ENCODE results near the gene ATP1A1.

Gene ATP1A1

DNA sequence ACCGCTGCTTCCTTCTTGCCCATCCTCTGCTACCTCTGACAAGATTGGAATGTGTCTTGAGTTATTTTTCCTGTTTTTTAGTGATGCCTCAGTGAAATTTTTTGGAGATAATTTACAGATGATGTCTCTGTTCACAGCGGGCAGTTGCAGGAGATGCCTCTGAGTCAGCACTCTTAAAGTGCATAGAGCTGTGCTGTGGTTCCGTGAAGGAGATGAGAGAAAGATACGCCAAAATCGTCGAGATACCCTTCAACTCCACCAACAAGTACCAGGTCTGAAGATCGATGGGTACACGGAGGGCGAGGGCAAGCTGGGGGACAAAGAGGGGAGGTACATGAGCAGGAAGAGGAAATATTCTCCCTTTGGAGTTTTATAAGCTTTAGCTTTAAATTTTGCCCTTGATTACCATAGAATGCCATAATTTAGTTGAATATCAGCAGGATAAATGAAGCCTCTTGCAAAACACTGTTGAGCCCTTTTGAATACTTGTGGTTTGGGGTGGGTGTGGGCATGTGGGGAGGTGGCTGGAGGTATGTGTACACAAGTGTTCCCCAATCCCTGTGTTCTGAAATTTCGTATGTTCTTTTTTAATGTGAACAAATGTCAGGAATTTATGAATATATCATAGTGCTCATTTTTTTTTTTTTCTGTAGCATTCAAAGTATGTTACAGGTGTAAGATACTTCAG is 19.8 kb downstream of the ATP1A1 start:
- DNase-seq = no peak

DNA sequence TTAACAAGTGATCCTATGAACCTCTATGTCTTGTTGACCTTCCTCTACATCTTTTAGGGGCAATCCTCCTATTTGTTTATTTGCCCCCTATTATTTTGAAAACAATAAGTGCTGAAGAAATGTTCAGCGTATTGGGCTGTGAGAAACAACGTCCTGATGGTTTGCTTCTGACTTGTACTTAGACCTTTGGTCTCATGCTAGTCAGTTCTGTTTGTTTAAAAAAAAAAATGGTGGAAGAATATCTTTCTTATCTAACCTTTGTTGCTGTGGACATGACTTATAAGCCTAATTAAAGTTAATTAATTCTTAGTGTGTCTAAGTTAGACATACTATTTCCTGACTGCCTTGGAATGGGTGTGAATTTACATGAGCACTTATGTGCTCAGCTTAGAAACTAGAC is 20.7 kb downstream of the ATP1A1 start:
- no peak for DNase-seq

DNA sequence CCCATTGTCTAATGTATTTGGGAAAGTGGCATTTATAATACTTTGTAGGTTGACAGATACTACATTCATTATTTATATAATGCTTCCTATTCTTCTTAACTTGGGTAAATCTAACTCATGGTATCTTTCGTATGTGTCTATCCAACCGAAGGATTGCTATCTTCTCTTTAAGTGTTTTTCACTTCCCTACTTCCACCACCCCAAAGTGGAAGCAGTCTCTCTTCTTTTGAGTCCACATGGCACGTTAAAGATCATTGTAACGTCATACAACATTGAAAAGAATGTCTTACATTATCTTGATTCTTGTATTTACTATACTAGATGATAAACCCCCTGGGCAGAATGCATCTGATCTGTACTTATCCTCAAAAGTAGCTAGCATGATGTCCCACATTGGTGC is 21.2 kb downstream of the ATP1A1 start:
- DNase-seq = no peak

DNA sequence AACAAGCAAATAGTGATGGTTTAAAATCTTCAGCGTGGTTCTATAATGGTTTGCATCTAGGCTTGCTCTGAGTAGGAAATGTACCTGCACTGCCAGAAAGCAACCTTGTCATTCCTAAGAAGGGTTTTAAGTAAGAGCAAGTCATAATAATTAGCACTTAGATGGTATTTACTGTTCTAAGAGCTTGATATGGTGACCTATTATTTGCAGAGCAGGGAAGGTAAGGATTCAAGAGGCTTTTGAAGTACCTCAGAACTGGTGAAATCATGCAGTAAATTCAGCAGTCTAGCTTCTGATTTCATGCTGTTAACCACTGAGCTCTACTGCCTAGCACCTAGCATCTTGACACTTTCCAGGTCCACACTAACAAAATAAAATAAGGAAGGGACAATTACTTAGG is 23.7 kb downstream of the ATP1A1 start:
- DNase-seq = no peak

DNA sequence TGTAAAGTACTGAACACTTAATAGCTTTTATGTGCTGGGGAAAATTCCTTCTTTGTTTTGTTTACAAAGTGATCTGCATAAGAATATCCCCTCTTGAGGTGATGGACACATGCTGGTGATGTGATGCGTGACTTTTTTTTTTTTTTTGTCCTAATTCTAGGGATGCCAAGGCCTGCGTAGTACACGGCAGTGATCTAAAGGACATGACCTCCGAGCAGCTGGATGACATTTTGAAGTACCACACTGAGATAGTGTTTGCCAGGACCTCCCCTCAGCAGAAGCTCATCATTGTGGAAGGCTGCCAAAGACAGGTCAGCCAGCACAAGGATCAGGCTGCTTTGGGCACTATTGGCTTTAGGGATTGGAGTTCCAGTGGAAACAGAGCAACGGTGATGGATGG is 24.7 kb downstream of the ATP1A1 start:
- DNase-seq = no peak

DNA sequence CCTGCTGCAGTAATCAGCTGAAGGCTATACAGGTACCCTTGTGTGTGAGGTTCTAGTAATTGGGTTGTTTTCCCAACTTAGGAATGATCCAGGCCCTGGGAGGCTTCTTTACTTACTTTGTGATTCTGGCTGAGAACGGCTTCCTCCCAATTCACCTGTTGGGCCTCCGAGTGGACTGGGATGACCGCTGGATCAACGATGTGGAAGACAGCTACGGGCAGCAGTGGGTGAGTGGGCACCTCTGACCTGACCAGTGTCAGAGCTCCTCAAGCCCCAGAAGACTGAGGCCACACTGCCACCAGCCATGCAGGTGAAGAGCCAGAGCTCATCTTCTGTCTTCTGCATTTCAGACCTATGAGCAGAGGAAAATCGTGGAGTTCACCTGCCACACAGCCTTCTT is 27.7 kb downstream of the ATP1A1 start:
- no peak for DNase-seq

DNA sequence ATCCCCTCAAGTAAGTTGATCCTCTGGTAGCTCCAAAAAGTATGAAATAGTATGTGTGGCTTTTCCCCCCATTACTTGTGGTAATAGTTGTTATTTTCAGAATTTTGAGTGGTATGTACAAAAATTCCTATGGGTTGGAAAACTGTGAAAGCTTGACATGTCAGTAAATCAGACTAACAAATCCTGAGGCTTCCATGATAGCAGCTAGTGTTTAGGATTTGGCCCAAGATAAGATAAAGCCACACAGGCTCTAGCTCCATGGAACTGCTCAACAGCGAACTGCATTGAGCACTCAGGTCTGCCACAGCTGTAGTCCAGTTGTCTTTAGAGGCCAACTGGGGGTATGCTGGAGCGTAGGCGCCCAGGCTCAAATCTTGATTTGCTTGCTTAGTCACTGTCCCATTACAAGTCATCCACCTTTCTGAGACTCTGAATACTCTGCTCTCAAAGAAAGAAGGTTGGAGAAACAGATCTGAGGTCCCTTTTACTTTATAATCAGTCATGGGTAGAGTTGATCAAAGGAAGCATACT is 28.7 kb downstream of the ATP1A1 start:
- DNase-seq = no peak

DNA sequence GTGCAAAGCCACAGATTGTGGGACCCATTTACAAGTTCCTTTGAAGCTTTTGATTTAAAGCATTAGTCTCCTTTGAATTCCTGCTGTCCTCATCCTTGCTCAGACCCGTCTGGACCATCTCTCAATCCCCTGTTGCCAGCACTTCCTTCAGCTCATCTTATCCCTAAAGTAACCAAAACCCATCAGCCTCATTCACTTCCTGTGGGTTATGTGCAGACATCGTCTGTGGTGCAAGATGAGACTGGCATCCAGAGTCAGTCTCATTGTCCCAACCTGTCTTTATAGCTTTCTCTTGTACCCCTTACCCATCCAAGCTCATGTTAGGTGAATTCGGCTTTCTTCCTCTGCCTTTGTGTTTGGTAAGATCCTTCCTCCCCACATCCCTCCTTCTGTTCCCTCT is 29.3 kb downstream of the ATP1A1 start:
- no peak for DNase-seq

DNA sequence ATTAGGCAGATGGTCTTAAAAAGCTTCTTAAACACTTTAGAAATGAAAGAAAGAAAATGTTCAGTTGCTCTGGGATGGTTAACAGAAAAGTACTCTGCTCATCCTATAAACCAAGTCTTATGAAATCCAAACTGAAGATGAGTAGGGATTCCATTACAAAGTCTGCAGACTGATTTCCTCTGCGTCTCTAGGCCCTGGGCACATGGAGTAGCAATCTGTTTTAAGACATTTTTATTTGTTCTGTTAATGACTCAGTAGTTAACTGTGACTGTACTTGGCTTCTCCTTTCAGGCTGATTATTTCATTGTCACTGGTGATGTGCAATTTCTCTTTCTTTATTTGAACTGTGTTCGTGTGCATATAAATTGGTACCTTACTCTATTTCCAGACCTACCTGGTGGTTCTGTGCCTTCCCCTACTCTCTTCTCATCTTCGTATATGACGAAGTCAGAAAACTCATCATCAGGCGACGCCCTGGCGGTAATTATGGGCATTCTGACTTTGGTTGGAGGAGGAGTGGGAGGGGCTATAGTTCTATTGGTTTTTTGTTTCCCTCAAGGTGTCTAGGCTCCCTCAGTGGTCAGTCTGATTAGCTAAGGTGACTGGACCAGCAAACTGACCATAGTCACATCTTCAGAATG is 30.6 kb downstream of the ATP1A1 start:
- no peak for DNase-seq

DNA sequence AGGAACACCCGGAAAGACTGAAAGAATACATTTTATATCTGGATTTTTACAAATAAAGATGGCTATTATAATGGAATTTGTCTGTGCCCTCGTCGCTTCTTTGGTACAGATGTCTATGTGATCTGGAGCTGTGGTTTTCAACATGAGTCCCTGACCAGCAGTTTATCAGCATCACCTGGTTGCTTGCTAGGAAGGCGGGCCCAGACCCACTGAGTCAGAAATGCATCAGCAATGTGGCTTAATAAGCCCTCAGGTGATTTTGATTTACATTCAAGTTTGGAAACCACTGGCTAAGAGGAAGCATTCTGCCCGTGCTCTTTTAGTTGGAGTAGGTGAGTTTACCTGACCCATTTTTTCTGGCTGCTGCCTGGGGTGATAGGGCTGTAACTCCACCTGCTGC is 31.7 kb downstream of the ATP1A1 start:
- DNase-seq = no peak

DNA sequence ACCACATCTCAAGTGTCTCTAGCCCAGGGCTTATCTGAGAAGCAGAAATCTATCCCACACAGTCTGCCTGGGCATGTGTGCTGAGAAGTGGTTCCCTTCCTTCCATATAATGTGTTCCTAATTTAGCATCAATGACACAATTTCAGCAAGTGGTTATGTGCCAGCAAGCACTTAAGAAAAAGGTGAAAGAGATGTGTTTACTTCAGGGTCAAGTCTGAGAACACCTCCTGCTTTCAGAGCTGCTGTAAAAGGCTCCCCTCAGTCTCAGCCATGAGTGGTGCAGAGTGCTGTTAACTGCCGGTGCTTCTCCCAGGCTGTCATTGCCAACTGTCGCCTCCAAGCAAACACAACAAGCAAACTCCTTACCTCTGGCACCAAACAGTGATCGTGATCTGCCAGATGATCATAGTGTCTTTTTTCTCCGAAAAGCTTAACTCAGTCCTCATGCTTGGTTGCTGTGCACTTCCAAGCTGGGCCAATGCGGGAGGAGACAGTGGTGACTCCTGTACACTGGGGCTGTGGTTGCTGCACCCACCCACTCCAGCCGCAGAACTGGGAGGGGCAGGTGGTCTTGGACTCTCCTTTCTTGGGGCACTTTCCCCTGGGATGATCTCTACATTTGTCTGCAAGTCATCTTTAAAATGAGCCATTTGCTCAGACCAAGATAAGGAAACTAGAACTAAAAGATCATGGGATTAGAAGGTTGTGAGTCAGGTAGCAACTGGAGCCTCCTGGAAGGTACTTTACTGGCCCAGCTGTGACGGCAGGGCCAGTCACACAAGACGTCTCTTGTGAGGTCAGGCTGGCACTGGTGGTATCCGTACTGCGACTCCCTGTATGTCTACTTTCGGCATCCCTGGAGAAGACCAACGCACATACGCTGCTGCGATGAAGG is 32.4 kb downstream of the ATP1A1 start:
- DNase-seq = no peak

DNA sequence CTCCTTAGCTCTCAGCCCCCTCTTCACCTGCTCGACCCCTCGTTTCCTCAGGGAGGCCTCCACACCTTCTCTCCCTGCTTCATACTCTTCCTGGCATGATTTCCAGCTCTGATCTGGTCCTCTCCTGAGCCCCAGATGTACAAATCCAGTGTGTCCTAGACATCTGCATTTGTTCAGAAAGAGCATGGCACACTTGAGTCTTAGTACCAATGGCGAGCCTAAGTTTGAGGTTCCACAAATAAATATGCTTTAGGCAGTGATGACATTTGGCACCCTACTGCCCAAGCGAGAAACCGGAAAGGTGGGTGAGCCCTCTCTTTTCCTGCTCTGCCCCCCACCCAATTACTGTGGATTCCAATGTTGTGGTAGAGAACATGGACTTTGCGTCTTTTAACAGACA is 34.0 kb downstream of the ATP1A1 start:
- DNase-seq = no peak

DNA sequence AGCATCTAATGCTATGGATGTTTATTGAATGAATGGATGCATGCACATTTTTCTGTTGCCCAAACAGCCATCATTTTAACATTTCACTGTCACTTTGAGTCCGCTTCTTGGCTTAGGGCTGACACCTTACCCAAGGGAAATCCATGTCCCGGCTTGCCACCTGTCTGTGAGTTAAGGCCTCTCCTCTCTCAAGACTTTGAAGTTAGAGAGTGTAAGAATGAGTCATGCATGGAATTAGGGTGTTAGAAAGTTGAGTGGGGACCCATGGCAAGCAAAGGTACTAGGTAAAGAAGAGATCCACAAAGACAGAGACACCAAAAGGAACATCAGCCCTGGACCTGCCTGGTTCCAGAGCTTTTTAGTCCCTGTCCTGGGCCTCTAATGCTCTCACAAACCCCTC is 35.1 kb downstream of the ATP1A1 start:
- no peak for DNase-seq

DNA sequence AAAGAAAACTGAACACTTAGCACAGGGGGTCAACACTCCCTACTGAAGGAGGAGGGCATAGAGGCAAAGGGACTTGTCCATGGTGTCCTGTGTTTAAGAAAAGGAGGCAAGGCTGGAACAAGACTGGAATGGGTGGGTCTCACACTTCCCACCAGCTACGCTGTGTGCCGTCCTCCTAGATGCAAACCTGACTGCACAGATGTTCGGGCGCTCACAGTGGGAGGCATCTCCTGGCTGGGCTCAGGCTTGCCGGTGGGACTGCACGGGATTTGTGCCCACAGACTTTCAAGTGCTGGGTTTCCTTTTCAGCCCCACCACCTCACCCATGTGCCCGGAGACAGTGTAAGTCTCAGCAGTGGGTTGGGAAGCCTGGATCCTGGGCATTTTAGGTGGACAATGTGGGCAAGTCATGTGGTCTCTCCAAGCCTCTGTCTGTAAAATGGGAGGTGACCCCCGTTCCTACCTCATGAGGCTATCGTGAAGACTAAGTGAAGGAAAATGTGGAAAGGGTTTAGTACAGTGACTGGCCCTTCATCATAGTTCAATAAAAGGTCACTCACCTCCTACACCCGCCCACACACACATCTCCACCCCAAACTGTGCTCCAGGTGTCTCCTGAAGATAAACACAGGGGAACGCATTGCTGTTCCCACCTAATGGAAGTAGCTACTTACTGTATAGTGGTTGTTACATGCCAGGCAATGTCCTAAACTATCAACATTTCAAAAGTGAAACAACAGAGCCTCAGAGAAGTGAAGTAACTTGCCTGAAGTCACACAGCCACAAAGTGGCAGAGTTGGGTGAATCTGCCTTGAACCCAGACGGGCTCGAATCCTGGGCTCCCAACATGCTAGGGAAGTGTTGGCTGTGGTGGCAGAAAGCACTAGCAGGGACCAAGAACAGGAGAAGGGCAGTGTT is 36.0 kb downstream of the ATP1A1 start:
- no peak for DNase-seq

DNA sequence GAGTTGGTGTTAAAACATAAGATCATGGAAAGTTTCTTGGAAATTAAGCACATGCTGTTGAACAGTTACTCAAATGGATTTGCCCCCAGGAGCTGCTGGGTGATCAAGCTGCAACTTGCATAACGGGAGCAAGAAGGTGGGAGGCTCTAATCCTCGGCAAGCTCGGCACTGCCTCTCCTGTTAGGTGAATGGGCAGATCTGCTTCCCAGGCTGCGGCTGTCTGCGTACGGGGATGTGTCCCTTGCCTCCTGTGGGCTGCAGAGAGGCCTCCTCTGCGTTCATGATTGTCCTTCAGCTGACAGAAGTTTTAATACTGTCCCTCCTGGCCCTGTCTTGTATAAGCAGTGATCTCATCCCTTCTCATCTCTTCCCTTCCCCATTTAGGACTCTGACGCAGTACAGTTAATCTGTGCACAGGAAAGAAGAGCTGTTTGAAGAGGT is 36.7 kb downstream of the ATP1A1 start:
- no peak for DNase-seq

DNA sequence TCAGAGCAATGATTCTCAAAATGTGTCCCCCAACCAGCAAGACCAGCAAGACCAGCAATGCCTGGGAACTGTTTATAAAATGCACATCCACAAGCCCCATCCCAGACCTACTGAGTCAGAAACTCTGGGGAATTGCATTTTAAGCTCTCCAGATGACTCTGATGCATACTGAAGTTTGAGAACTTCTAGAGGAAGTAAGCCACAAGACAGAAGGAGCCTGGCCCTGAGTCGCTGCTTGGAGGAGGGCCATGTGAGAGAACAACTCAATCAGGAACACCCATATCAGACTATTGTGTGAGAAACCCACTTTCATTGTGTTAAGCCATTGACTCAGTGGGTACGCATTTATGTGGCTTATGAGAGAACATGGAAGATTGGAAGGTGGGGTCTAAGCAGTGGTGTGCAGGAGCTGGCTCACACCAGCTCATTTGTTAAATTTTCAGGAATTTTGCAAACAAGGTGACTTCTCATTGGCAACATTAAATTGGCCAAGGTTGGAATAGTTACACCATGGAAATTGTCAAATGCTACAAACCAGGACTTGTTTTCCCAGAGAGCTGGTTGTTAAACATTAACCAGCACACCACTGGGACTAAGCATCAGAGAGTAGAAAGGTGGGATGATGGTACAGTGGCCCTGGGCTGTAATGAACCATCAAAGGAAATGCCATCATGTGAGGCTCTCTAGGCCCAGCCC is 38.9 kb downstream of the ATP1A1 start:
- DNase-seq = no peak

DNA sequence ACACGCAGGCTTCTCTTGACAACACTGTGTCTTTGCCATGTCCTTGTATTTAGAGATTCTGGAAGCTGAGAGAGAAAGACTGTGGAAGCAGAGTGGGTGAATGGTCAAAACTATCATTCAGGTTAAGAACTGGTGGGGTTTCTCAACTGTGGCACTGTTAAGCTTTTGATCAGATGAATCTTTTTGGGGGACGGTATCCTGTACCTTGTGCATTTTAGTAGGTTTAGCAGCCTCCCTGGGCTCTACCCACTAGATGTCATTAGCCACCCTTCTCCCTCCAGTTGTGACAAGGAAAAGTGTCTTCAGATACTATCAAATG is 39.4 kb downstream of the ATP1A1 start:
- DNase-seq = no peak

DNA sequence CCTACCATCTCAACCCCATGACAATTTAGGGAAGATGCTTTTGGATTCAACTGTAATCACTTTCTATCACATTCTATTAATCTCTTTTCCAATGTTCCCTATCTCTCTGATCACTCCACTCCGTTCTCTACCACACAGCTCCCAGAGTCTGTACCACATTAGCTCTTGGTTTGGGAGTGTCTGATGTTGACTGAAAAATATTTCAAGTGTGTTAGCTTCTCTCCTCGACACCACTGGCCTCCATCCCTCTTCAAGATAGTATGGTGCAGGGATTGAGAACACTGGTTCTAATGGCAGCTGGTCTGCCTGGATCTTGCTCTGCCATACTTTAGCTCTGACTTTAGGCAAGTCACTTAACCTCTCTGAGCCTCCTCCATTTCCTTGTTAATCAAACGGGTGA is 39.9 kb downstream of the ATP1A1 start:
- no peak for DNase-seq

DNA sequence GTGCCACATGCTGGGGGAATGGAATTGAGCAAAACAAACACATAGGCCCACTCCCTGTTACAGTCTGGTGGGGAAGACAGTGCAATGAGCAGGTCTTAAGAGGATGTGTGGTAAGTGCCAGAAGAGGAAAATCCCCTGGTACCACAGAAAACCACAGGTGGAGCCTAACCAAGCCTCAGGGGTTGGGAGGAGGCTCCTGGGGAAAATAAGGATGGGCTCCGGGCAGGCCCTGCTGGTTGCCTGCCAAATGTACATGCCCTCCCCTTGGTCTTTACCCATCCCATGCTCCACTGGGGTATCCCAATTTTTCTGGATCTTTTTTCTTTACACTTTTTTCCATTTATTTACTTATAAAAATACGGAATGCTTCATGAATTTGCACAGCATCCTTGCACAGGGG is 40.4 kb downstream of the ATP1A1 start:
- no peak for DNase-seq

DNA sequence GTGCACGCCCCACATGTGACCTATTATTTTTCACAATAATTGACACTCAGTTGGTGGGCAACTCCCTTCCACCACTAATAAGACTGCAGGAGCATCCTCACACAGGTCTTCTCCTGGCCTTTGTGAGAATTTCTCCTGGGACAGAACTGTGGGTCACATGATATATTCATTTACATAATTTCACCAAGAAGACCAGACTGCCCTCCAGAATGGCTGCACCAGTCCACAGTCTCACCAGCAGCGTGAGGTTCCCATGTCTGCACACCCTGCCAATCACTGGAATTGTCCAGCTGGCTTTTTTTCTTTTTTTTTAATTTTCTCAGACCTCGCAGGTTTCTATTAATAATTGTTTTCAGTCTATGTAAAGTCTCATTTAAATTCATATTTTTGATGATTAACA is 41.3 kb downstream of the ATP1A1 start:
- DNase-seq = no peak

DNA sequence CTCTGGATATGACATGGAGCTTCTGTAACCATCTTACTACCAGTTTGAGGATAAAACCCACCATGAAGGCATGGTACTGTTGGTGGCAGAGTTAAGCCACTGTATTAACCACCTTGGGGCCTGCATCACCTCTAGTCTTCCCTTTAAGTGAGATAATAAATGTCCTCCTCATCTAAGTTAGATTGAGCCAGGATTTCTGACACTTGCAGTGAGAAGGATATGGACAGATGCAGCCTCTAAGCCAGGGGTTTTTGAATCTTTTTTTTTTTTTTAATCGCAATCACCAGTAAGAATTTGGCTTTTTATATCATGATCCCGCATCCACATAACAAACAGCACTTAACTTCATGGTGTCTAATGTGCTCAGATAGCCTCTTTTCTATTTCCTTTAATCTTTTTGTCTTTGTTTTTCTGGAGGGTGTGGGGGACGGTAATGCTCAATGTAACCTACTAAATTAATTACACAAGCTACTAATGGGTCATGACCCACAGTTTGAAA is 42.2 kb downstream of the ATP1A1 start:
- no peak for DNase-seq

Measured in stimulated activated CD4-positive, alpha-beta T cell treated with anti-CD3 and anti-CD28 coated beads, Interleukin-1b, Interleukin-23, amount 100 ng/mL, for 48 hours (primary cell).